ENCODE results near the gene MRPS23. TPM values are rescaled to one million over a fixed set of nuclear protein-coding genes. Genes with fewer than 3 reads are reported as not detected.

Gene MRPS23
- total RNA-seq, 1 donor from 2014 or later: 27.0 TPM

- DNase-seq (ENCODE audit: low read depth): peak; percentile 86
- TF ChIP-seq CTCF (conservative IDR thresholded peaks at IDR 0.05; ENCODE audit: low read depth, low read length): peak; percentile 54
- peak overlapping the region; percentile 12 for H3K4me3 ChIP-seq (ENCODE audit: low read depth, low read length)
Measured at GRCh38 chr17:57834146-57834741, 15.6 kb downstream of the MRPS23 start.

GRCh38 chr17:57833179-57833939 lies 16.5 kb downstream of the MRPS23 start:
- no peak for DNase-seq (ENCODE audit: low read depth)
- peak overlapping the region; percentile 49 for H3K4me3 ChIP-seq (ENCODE audit: low read depth, low read length)
- peak; percentile 95 for TF ChIP-seq CTCF (conservative IDR thresholded peaks at IDR 0.05; ENCODE audit: low read depth, low read length)

- no peak for TF ChIP-seq CTCF (conservative IDR thresholded peaks at IDR 0.05; ENCODE audit: low read depth, low read length)
- peak overlapping the region; percentile 49 for H3K4me3 ChIP-seq (ENCODE audit: low read depth, low read length)
- no peak for DNase-seq (ENCODE audit: low read depth)
Measured at GRCh38 chr17:57832314-57833178, 17.3 kb downstream of the MRPS23 start.

- no peak for TF ChIP-seq CTCF (conservative IDR thresholded peaks at IDR 0.05; ENCODE audit: low read depth, low read length)
- no peak for DNase-seq (ENCODE audit: low read depth)
- H3K4me3 ChIP-seq (ENCODE audit: low read depth, low read length): no peak overlapping the region
Measured at GRCh38 chr17:57830880-57831279, 19.0 kb downstream of the MRPS23 start.

GRCh38 chr17:57823469-57824401 lies 26.1 kb downstream of the MRPS23 start:
- TF ChIP-seq CTCF (conservative IDR thresholded peaks at IDR 0.05; ENCODE audit: low read depth, low read length): no peak
- no peak for DNase-seq (ENCODE audit: low read depth)
- no peak overlapping the region for H3K4me3 ChIP-seq (ENCODE audit: low read depth, low read length)

GRCh38 chr17:57819867-57820266 lies 30.0 kb downstream of the MRPS23 start:
- no peak for TF ChIP-seq CTCF (conservative IDR thresholded peaks at IDR 0.05; ENCODE audit: low read depth, low read length)
- no peak for DNase-seq (ENCODE audit: low read depth)
- no peak overlapping the region for H3K4me3 ChIP-seq (ENCODE audit: low read depth, low read length)

Data from epithelial cell of proximal tubule (primary cell).